HG03045 (cell line): Measurements from ENCODE around the gene DSCAM.
"Not testable (repeated sequence)": the region's sequence is repeated elsewhere in the genome, so short reads cannot be mapped to it uniquely, and the experiment has no call there.

Experiments
- ATAC-seq: cut with Tn5 transposase; IDR thresholded peaks from one replicate; pipeline ENCODE4 v1.9.1; 2021; ENCODE audit warnings: mild to moderate bottlenecking, moderate library complexity; ENCODE audit not compliant: unreplicated experiment

DSCAM gene

DNA sequence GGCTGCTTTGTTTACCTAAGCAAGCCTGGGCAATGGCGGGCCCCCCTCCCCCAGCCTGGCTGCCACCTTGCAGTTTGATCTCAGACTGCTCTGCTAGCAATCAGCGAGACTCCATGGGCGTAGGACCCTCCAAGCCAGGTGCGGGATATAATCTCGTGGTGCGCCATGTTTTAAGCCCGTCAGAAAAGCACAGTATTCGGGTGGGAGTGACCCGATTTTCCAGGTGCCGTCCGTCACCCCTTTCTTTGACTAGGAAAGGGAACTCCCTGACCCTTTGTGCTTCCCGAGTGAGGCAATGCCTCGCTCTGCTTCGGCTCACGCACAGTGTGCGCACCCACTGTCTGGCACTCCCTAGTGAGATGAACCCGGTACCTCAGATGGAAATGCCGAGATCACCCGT lies 818.6 kb downstream of the DSCAM start:
- not testable (repeated sequence) for ATAC-seq

DNA sequence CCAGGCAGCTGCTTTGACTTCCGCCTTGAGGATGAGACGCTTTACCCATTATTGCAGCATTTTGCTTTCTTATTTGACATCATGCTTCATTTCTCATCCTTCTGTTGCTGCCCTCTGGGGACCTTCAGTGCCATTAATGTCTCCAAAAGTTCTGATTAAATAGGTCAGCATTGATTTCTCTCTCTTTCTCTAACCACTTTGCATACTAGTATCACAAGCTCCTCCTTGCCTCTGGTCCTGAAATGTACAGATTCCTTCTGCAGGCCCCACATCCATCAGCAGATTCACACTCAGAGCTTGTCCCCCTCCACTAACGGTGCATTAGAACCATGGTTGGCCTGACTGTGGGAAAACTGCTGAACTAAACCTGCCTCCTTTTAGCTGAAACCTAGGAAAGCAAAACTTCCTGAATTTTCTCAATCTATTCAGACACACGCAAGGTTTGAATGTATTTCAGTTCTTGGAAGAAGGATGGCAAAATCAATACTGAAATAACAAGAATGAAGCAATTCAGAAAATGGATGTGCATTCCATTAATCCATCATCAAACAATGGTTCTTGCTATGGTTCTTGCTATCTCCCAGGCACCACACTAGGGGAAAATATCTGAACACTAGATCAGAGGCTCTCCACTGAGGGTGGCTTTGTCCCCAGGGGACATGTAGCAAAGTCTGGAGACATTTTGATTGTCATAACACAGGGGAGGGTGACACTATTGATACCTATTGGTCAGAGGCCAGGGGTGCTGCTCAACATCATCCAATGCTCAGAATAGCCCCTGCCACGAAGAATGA lies 825.2 kb downstream of the DSCAM start:
- no peak for ATAC-seq

DNA sequence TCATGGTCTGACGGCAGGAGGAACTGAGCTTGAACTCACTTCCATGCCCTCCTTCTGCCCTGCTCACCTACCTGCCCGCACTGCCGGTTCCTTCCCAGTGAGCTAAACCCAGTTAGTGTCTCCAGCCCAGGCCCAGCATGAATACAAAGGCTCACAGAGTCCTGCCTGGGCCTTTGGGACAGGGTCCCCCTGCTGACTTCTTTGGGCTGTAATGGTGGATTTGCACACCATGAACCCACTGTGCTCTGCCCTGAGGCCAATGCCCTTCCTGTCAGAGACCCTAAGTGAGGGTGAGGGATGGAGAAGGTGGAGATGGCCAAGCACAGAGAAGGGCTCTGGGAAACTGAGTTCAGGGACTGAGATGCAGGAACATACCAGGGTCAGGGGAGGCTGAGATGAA lies 826.3 kb downstream of the DSCAM start:
- no peak for ATAC-seq

DNA sequence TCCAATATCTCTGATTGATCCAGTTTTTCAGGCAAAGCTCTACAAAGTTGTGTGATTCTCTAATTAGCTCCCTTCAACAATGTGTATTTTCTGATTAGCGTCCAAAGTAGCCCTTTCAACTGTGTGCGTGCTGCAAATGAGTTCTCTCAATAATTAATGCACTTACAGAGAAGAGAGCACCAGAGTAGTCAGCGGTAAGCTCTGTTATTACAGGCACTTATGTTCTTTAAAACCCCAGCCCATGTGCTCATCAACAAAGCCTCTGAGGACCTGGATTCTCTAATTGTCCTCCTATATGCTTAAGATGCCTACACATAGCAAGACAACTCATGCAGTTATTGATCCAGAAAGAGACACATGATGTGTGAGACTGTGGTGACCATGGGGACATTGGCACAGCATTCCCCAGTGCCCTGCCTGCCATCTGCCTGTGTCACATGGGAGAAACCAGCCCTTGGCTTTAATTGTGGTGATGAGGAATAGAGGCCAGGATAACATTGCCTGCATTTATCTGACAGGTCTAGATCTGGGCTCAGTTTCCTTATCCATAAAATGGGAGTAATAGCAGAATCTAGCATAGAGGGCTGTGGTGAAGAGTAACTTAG lies 828.0 kb downstream of the DSCAM start:
- ATAC-seq: no peak

DNA sequence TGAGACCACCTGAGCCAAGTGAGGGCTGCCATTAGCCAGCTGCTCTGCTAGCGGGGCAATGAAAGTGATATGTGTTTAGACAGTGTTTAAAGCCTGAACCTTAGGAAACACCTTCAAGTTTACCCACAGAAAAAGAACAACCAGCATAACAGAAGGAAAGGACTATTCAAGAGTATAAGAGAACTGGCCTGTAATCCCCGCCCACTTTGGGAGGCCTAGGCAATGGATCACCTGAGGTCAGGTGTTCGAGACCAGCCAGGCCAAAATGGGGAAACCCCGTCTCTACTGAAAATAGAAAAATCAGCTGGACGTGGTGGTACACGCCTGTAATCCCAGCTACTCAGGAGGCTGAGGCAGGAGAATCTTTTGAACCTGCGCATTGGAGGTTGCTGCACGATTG lies 830.3 kb downstream of the DSCAM start:
- no peak for ATAC-seq

DNA sequence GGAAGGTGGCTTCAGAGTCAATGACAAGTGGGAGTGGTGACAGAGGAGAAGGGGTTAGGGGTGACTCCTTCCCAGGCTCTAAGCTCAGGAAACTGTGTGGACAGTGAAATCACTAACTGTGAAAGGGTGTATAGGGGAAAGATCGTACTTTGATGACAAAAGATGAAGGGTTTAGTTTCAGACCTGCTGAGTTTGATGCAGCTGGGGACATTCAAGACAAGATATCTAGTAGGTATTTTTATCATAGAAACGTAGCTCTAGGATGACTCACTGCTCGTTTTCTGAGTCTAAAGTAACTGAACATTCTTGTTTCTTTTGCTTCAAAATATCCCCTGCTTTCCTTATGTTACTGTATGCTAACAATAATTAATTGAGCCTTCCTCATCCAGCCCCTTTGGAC lies 830.7 kb downstream of the DSCAM start:
- no peak for ATAC-seq

DNA sequence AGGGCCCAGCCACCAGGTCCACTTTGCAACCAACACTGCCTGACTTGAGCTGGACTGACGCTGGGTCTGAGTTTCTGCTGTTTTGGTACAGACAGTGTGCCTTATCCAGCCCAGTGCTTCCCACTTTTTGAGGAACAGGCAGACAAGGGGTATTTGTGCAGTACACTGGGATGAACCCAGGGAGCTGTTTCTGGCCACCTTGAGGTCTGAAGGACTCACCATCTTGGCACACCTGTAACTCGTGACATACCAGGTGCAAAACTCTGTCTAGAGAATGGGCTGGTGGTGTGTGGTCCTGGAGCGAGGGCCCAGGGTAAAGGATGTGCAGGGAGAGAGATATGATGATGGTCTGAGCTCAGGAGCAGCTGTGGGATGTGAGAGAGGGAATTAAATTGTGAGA lies 831.1 kb downstream of the DSCAM start:
- no peak for ATAC-seq

DNA sequence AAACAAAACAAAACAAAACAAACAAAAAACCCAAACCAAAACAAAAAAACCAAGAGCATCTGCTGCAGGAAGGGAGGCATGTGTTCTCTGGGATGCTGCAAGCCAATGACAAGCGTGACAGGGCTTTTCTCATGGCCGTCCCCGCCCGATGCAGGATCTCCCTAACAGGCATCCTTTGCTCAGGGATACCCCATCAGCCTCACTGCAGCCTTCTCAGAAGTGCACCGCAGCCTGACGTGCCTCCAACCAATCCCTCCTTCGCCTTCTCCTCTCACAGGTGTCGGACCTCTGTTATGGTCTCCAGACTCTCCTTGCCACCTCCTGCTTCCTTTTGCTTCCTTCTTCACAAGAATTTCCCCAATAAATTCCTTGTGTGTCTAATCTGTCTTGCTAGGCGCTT lies 832.6 kb downstream of the DSCAM start:
- no peak for ATAC-seq

DNA sequence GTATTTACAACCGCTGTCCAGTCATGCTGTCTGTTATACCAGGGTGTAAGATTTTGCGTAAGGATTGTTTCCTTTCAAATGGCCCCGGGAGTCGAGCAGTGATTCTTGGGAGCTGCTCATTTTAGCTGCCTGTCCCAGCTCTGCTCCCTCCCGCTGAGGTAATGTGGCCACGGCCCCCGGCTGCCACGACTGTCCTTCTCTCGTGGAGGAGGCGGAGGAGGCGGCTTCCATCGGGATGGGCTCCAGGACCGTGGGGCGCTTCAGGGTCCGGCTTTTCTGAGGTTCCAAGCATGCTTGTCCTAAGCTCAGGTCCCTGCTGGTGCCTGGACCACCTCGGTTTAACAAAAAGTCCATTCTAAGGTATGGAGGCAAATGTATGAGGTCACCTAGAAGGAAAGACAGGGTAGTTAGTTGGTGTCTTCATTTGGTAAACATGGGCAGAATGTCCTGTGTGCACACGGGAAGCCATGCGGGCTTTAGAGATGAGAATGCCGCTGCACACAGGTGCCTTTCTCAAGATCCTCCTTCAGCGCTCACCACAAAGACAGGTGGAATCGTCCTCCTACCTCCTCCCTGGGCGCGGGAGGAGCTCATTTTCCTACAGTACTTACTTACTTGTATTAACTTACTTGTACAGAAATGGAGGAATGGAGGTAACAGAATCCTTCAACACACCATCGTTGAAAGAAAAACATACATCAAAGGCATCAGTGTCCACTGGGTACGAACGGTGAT lies 833.8 kb downstream of the DSCAM start:
- no peak for ATAC-seq

DNA sequence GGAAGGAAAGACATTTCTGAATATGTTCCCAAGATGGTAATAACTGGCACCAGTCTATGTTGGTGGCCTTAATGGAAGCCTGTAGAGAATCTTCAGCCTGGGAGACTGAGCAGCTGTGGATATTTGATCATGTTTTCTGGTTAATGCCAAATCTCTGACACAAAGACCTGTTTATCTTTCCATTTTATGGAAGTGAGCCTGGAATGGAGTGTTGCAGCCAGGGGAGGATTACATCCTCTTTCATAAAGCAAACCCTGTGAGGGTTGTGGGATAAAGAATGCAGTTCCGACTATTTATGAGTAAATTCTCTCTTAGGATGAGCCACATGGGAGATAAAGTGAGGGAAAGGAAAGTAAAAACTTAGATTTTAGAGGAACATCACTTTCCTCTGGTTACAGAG lies 835.6 kb downstream of the DSCAM start:
- ATAC-seq: no peak

DNA sequence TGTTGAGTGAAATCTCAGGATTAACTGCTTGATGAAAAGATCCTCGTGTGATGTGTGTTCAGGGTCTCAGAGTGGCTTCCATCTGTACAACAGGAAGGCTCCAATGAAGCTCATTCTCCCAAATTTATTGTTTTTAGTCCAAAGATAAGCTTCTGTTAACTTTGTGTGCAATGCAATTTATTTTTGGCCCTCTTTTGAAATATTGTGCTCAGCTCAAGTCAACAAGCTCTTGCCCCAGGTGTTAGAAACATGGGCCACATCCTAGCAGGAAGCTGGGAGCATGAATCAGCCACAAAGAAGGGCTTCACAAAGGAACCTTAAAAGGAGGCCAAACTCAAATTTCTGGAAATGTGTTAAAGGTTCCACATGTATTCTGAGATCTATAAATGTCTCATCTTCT lies 844.0 kb downstream of the DSCAM start:
- ATAC-seq: no peak

DNA sequence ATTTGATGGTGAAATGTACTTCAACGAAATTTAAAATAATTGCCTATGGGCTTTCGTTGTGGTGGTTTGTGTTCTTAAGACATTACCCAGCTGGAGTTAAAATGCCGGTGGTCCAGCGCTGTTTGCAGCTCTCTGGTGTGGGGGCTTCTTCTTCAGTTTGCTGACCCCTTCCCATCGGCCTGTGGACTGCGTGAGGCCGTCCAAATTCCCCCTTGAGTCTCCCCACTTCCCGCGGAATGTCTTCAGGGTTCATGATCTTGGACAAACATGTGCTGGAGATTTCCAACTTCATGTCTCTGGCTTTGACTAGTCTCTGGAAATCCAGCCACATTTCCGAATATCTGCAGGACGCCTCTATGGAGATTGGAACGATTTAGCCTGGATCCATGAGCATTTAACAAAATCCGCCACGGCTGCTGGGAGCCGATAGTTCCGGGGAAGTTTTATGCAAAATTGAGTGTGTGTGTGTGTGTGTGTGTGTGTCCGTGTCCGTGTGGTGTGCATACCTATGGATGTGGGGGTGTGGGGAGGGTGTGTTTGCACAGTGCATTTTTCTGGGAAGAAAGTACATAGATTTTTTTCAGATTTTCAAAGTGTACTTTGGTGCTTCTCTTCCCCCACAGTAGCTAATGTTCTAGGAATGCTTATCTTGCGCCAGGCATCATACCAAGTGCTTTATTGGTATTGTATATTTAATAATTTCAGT lies 862.5 kb downstream of the DSCAM start:
- no peak for ATAC-seq

DNA sequence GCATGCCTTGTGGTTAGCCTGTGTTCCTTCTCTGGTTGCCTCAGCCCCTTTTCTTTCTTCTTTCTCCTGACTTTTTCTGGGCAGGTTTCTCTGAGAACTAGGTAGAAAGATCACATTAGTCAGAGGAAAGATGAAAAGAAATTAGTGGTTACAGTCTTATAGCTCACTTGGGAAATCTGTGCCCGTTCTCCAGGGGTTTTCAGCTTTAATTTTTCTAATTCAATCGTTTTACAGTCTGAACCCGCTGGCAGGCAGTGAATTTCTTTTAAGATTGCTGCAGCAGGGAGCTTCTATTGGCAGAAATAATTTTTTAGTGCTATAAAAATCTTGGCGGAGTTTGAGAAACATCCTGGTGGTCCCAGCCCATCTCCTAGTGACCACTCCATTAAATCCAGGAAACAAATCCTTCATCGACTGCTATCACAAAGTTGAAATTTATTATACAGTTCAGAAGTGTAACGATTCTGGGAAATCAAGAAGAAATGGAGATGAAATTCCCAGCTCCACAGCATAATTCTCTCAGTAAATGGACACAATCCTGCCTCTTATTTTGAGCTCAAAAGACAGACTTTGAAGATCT lies 866.6 kb downstream of the DSCAM start:
- ATAC-seq: no peak

DNA sequence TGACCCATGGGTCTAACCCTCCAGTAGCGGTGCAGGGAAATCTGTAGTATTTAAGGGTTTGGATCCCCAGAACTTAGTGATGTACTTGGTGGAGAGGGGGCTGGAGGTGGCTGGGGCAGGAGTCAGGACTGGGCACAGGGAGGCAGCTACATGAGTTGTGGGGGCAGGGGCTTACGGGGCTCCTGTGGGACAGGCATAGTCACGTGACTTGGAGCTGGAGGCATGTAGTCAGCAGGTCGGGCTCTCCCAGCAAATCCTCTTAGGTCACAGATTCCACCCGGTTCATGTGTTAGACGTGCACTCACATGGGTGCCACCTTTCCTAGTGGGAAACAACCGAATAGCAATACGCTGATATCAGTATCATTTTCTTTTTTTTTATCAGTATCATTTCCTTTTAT lies 867.6 kb downstream of the DSCAM start:
- no peak for ATAC-seq

DNA sequence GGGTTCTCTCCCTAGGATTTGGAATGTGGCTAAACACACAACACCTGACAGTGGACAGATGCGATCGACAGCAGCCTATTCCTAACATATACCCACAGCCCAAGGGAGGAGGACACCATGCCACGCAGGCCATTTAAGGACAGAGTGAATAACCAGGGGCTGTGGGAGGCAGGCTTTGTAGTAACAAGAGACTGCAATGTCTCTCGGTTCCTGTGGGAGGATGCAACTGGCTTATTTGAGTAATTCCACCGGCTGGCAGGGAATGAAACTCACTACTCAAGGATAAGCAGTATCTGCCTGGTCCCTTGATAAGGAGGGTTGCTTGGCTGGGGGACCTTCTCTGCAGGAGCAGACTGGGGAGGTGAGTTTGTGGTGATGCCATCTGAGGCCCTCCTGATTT lies 870.2 kb downstream of the DSCAM start:
- ATAC-seq: no peak

DNA sequence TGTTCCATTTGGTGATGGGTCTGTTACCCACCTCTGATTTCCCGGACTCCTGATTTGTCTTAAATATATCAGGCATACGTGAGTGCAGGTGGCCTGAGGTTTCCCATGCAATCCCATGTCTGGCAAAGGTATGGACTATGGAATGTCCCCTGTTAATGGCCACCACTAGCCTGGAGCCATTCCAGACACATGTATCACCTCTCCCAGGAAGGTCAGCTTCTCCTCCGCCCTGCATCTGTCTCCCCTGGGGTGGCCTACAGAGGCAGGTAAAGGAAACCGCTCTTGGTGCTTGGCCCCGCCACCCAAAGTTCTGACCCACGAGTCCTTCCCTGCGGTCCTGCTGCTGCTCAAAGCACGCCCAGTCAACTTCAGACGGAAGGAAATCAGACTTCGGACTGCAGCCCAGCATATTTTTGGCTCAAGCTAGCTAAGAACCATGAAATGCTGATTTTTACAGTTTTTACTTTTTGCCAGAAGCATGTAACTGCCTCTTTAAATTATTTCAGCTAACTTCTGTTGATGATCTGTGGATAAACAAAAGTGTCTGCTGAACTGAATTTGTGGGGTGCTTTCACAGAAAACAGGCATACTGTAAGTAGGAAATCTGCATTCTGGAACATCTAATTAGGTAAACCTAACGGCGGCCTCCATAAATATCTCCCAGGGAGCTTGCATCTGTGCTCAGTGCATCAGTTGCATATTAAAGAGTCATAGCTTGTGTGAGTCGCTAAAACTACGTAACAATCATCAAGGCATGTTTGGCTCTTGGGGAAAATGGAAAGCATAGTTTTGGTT lies 873.8 kb downstream of the DSCAM start:
- no peak for ATAC-seq

DNA sequence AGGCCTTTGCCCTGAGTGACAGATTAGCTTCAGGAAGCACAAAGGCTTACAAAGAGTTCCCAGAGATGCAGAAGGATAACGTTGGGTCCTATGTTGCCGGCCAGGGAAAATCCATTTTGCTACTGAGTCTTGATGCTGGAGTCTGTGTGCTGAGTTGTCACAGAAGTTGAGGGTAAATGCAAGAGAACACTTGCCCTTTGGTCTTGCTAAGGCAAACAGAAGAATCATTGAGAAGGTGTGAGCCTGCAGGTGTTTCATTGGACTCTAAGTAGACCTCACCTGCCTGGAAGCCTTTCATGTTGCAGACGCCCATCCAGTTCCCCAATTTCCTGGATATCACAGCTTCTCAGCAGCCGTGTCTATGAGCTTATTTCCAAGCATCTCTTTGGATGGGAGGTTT lies 874.5 kb downstream of the DSCAM start:
- no peak for ATAC-seq

DNA sequence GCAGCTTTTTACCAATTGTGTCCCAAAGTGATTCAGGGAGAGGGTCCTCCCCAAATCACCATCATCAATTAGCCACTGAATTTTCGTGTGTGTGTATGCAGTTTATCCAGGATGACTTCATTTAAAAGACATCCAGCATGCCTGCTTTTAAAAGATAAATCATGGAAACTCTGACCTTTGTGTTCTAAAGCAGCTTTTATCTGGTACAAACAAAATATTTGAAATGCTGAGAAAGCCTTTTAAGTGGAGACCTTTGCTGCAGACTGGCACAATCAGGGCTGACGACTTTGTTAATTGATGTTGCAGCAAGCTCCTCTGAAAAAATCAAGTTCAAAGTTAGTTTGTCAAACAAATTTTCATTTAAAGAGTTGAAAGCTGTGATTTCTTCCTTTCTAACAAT lies 875.0 kb downstream of the DSCAM start:
- ATAC-seq: no peak

DNA sequence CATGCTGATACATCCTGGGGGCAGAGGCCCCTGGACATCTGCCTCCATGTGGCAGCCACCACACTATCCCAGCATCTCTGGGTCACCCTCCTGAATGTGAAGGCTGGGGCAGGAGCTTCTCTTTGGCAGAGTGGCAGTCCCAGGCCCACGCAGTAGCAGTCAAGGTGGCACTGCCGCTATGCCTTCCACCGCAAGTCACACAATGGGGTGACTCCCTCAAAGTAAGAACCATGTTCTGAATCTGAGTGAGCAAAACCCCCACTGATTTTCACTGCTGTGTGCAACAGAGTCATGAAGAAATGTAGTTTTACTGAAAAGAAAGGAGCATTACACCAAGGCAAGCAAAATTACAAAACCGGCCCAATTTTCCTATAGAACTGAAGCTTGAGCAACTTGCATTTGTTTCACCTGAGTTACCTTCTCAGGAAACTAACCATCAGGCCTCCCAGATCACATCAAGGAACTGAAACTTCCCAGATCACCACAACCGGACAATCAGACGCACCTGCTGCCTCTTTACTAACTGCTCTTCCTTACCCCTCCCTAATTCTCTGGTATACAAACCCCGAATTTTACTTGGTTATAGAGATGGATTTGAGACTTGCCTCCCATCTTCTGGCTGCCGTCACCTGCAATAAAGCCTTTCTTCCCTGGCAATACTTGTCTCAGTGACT lies 877.1 kb downstream of the DSCAM start:
- ATAC-seq: no peak

DNA sequence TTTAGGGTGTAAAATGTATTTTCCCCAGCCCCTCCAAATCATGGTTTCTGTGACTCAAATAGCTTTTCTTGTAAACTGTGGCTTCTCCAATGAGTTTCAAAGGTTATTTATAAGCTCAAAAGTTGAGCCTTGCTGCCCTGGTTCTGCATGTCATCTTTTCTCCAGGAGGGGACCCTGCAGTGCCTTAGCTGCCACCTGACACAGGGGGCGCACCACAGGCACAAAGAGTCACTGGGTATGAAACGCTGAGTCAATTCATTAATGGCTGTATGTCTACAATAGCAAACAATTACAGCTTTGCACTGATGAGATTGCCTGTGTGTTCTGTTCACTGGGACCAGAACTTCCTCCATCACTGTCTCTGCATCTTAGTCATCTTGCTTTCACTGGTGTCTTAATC lies 878.9 kb downstream of the DSCAM start:
- ATAC-seq: no peak
